SK-N-SH treated with all-trans-retinoic acid at 6 μM for 48 hours (cell line): ENCODE measurements around the gene ELOVL2.

Experiments used
- ATAC-seq: fragments of 200-7000 bp; cut with Tn5 transposase; 3 replicates; pipeline ENCODE4 v1.9.1; 2020; ENCODE audit warnings: mild to moderate bottlenecking, moderate library complexity
- BACH2 ChIP-seq: fragments of 250-450 bp; sonication (Bioruptor Pico); IDR thresholded peaks from 2 replicates; pipeline ENCODE4 v1.9.0; 2021; ENCODE audit warnings: mild to moderate bottlenecking, borderline replicate concordance
- CREB5 ChIP-seq: fragments of 250-450 bp; sonication (Bioruptor Pico); IDR thresholded peaks from 2 replicates; pipeline ENCODE4 v1.5.1; 2020; ENCODE audit warnings: low read depth, mild to moderate bottlenecking, moderate library complexity
- CSDC2 ChIP-seq: fragments of 250-450 bp; sonication (Bioruptor Pico); IDR thresholded peaks from 2 replicates; pipeline ENCODE4 v1.5.0; 2020; ENCODE audit warnings: mild to moderate bottlenecking, moderate library complexity
- GLIS3 ChIP-seq: fragments of 250-450 bp; sonication (Bioruptor Pico); IDR thresholded peaks from 2 replicates; pipeline ENCODE4 v1.5.0; 2020; ENCODE audit warnings: mild to moderate bottlenecking, moderate library complexity
- OSR1 ChIP-seq: fragments of 250-450 bp; sonication (Bioruptor Pico); IDR thresholded peaks from 2 replicates; pipeline ENCODE4 v1.8.0; 2022; ENCODE audit warnings: moderate library complexity, mild to moderate bottlenecking, inconsistent platforms
- RARB ChIP-seq: fragments of 250-450 bp; sonication (Bioruptor Pico); IDR thresholded peaks from 2 replicates; pipeline ENCODE4 v1.8.0; 2021; ENCODE audit warnings: mild to moderate bottlenecking, moderate library complexity
- SNAI2 ChIP-seq: fragments of 250-450 bp; sonication (Bioruptor Pico); IDR thresholded peaks from 2 replicates; pipeline ENCODE4 v1.5.0; 2020; ENCODE audit warnings: mild to moderate bottlenecking, moderate library complexity
- TCF4 ChIP-seq: fragments of 250-450 bp; sonication (Bioruptor Pico); IDR thresholded peaks from 2 replicates; pipeline ENCODE4 v1.8.0; 2021; ENCODE audit warnings: mild to moderate bottlenecking, moderate library complexity, borderline replicate concordance
- ZC3H10 ChIP-seq: fragments of 250-450 bp; sonication (Bioruptor Pico); IDR thresholded peaks from 2 replicates; pipeline ENCODE4 v1.5.1; 2021; ENCODE audit warnings: mild to moderate bottlenecking, moderate library complexity
- ZFP3 ChIP-seq: fragments of 250-450 bp; sonication (Bioruptor Pico); IDR thresholded peaks from 2 replicates; pipeline ENCODE4 v1.5.0; 2020; ENCODE audit warnings: mild to moderate bottlenecking, moderate library complexity
- ZFP30 ChIP-seq: fragments of 450-650 bp; formaldehyde crosslinking; IDR thresholded peaks from 2 replicates; pipeline ENCODE4 v1.5.0; 2022; ENCODE audit warnings: mild to moderate bottlenecking, moderate library complexity
- ZNF565 ChIP-seq: fragments of 450-650 bp; formaldehyde crosslinking; conservative IDR thresholded peaks from 2 replicates; pipeline ENCODE4 v1.5.0; 2020; ENCODE audit warnings: low read depth, mild to moderate bottlenecking, moderate library complexity
- ZNF70 ChIP-seq: fragments of 450-650 bp; formaldehyde crosslinking; IDR thresholded peaks from 2 replicates; pipeline ENCODE4 v1.5.0; 2020; ENCODE audit warnings: mild to moderate bottlenecking, moderate library complexity
- ZNF8 ChIP-seq: fragments of 450-650 bp; formaldehyde crosslinking; IDR thresholded peaks from 2 replicates; pipeline ENCODE4 v1.5.0; 2020; ENCODE audit warnings: mild to moderate bottlenecking, moderate library complexity
- TF ChIP-seq, protein P1 (sequence below): fragments of 250-450 bp; sonication (Bioruptor Pico); IDR thresholded peaks from 2 replicates; pipeline ENCODE4 v1.8.0; 2020; ENCODE audit warnings: mild to moderate bottlenecking, moderate library complexity, borderline replicate concordance
- TF ChIP-seq, protein P2 (sequence below): fragments of 250-450 bp; sonication (Bioruptor Pico); IDR thresholded peaks from 2 replicates; pipeline ENCODE4 v1.5.0; 2020; ENCODE audit warnings: mild to moderate bottlenecking, moderate library complexity

The ELOVL2 gene

GRCh38 chr6:11025921-11026635 is 18.0 kb downstream of the ELOVL2 start:
- TF ChIP-seq ZFP3 (CRISPR knock-in tag) (no peak), CREB5 (no peak), CSDC2 (CRISPR knock-in tag) (no peak), ZC3H10 (CRISPR knock-in tag) (no peak), ZNF8 (no peak), BACH2 (CRISPR knock-in tag) (no peak)
- TF ChIP-seq, protein P1, sequence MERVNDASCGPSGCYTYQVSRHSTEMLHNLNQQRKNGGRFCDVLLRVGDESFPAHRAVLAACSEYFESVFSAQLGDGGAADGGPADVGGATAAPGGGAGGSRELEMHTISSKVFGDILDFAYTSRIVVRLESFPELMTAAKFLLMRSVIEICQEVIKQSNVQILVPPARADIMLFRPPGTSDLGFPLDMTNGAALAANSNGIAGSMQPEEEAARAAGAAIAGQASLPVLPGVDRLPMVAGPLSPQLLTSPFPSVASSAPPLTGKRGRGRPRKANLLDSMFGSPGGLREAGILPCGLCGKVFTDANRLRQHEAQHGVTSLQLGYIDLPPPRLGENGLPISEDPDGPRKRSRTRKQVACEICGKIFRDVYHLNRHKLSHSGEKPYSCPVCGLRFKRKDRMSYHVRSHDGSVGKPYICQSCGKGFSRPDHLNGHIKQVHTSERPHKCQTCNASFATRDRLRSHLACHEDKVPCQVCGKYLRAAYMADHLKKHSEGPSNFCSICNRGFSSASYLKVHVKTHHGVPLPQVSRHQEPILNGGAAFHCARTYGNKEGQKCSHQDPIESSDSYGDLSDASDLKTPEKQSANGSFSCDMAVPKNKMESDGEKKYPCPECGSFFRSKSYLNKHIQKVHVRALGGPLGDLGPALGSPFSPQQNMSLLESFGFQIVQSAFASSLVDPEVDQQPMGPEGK (CRISPR knock-in tag): no peak
- ATAC-seq: no peak

DNA sequence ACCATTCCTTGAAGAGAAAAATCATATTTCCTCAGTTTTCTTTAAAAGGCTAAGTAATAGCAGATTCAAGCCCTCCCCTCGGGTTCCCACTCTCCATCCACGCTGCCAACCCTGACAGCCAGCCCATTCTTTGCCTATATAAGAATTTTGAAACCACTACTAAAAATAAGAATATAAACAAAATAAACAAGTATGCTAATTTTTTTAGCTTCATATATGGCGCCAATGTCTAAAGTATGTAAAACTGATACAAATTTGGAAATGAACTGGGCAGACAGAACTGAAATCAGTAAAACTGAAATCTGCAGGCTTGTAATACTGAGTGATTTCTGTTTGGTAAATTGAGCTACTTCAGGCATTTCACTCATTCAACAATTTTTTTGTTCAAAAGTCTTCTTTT is 19.0 kb downstream of the ELOVL2 start:
- TF ChIP-seq ZFP3 (CRISPR knock-in tag): no peak
- no peak for TF ChIP-seq ZNF8
- TF ChIP-seq TCF4 (CRISPR knock-in tag): no peak
- TF ChIP-seq CSDC2 (CRISPR knock-in tag): no peak
- TF ChIP-seq CREB5: no peak
- TF ChIP-seq RARB: no peak
- TF ChIP-seq ZNF70 (CRISPR knock-in tag): no peak
- no peak for TF ChIP-seq ZNF565 (CRISPR knock-in tag)
- TF ChIP-seq SNAI2: no peak
- TF ChIP-seq, protein P1 (CRISPR knock-in tag): no peak
- TF ChIP-seq, protein P2, sequence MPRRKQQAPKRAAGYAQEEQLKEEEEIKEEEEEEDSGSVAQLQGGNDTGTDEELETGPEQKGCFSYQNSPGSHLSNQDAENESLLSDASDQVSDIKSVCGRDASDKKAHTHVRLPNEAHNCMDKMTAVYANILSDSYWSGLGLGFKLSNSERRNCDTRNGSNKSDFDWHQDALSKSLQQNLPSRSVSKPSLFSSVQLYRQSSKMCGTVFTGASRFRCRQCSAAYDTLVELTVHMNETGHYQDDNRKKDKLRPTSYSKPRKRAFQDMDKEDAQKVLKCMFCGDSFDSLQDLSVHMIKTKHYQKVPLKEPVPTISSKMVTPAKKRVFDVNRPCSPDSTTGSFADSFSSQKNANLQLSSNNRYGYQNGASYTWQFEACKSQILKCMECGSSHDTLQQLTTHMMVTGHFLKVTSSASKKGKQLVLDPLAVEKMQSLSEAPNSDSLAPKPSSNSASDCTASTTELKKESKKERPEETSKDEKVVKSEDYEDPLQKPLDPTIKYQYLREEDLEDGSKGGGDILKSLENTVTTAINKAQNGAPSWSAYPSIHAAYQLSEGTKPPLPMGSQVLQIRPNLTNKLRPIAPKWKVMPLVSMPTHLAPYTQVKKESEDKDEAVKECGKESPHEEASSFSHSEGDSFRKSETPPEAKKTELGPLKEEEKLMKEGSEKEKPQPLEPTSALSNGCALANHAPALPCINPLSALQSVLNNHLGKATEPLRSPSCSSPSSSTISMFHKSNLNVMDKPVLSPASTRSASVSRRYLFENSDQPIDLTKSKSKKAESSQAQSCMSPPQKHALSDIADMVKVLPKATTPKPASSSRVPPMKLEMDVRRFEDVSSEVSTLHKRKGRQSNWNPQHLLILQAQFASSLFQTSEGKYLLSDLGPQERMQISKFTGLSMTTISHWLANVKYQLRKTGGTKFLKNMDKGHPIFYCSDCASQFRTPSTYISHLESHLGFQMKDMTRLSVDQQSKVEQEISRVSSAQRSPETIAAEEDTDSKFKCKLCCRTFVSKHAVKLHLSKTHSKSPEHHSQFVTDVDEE (CRISPR knock-in tag): no peak
- TF ChIP-seq ZC3H10 (CRISPR knock-in tag): no peak
- no peak for TF ChIP-seq OSR1 (CRISPR knock-in tag)
- no peak for ATAC-seq

DNA sequence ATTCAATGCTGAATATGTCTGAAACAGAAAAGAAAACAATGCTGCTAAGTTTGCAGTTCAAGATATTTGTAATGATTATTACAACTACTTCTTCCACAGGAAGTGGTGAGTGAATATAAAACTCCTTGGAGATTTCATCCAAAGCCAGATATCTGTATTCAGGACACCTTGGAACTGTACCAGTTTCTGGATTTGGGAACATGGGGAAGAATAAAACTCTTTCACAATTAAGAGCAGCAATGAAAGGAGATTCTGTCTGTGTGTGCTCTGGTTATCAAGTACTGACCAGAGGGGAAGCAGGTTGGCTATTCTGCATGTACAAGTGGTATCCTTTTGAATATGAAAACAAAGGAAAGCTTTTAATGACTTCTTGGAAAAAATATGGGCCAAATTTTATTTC is 21.1 kb downstream of the ELOVL2 start:
- TF ChIP-seq BACH2 (CRISPR knock-in tag): no peak
- TF ChIP-seq, protein P1 (CRISPR knock-in tag): no peak
- TF ChIP-seq ZC3H10 (CRISPR knock-in tag): no peak
- TF ChIP-seq GLIS3 (CRISPR knock-in tag): no peak
- TF ChIP-seq SNAI2: no peak
- TF ChIP-seq, all 23 proteins: peak for 0
- ATAC-seq: no peak

DNA sequence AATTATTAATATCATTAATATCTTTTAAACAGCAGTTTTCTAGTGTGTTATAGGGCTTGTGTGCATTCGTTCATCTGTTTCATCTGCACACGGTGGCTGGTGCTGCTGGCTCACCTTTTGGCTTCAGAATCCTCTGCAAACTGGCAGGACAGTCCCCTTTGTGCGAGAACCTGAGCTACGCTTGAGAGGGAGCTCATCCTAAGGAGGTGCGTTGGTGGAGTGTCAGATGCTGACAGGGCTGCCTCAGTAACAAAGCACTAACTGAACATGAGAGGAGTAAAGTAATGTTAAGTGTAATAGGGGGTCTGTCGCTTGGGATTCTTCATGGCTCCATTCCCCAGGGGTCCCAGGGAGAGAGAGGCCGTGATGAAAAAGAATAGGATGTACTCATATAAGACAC is 22.4 kb downstream of the ELOVL2 start:
- TF ChIP-seq ZFP30 (CRISPR knock-in tag): no peak
- ATAC-seq: no peak
